Activated T-cell treated with anti-CD3 and anti-CD28 coated beads for 24 hours (primary cell): ENCODE results near the gene EEPD1.
"Not testable (repeated sequence)": the region's sequence is repeated elsewhere in the genome, so short reads cannot be mapped to it uniquely, and the experiment has no call there.

Source experiments
- DNase-seq: peaks from one replicate; pipeline ENCODE4 v3.0.0-alpha.2; 2020; ENCODE audit warnings: low read depth

EEPD1 gene

GRCh38 chr7:36152756-36153570 is at the start of gene EEPD1:
Gene EEPD1 (plus strand): TSS chr7:36153254. CDS start chr7:36154325, 1,071 bp downstream.
- DNase-seq, result peak; percentile 100

GRCh38 chr7:36103837-36104561 is 49.1 kb upstream of the EEPD1 start:
- no peak for DNase-seq

GRCh38 chr7:36106972-36107908 is 45.8 kb upstream of the EEPD1 start:
- not testable (repeated sequence) for DNase-seq

- DNase-seq, result no peak
Observed at GRCh38 chr7:36107926-36108631, 45.0 kb upstream of the EEPD1 start.

GRCh38 chr7:36109013-36109627 is 43.9 kb upstream of the EEPD1 start:
- no peak for DNase-seq

- DNase-seq, result no peak
Observed at GRCh38 chr7:36110584-36110983, 42.5 kb upstream of the EEPD1 start.

- no peak for DNase-seq
Observed at GRCh38 chr7:36112969-36113368, 40.1 kb upstream of the EEPD1 start.

- DNase-seq, result no peak
Observed at GRCh38 chr7:36114355-36114754, 38.7 kb upstream of the EEPD1 start.

GRCh38 chr7:36115448-36116321 is 37.4 kb upstream of the EEPD1 start:
- DNase-seq, result peak; percentile 81

GRCh38 chr7:36116347-36117202 is 36.5 kb upstream of the EEPD1 start:
- DNase-seq, result no peak

- DNase-seq, result no peak
Observed at GRCh38 chr7:36117203-36117840, 35.7 kb upstream of the EEPD1 start.

GRCh38 chr7:36118344-36118743 is 34.7 kb upstream of the EEPD1 start:
- DNase-seq, result no peak

- no peak for DNase-seq
Observed at GRCh38 chr7:36119005-36119706, 33.9 kb upstream of the EEPD1 start.

GRCh38 chr7:36119983-36120646 is 32.9 kb upstream of the EEPD1 start:
- not testable (repeated sequence) for DNase-seq

GRCh38 chr7:36125630-36126029 is 27.4 kb upstream of the EEPD1 start:
- not testable (repeated sequence) for DNase-seq

GRCh38 chr7:36127075-36127740 is 25.8 kb upstream of the EEPD1 start:
- DNase-seq, result no peak
